Stomach (tissue), 4 donors: ENCODE results near the gene GALNT18.

Experiments
- CTCF ChIP-seq, 7 experiments: fragments of 450-650 bp in 4 of 7; fragments of 200-600 bp in 3 of 7; sonication (generic) in 3 of 7; IDR thresholded peaks; one replicate each; pipeline ENCODE4 v1.5.1; 2016 to 2019; ENCODE audit warnings: antibody characterized with exemption in 7 of 7, control low read depth in 2 of 7, mild to moderate bottlenecking in 1 of 7
- EP300 ChIP-seq: sonication (generic); formaldehyde crosslinking; IDR thresholded peaks from one replicate; pipeline ENCODE4 v1.6.1; 2017; ENCODE audit warnings: antibody characterized with exemption
- POLR2A ChIP-seq, 4 donors: fragments of 450-650 bp; IDR thresholded peaks; one replicate each; pipeline ENCODE4 v1.6.1; 2016; ENCODE audit warnings: antibody characterized with exemption in 4 of 4, control low read depth in 2 of 4, mild to moderate bottlenecking in 1 of 4, moderate library complexity in 1 of 4
- POLR2AphosphoS5 ChIP-seq, 3 donors: sonication (generic); formaldehyde crosslinking; IDR thresholded peaks; one replicate each; pipeline ENCODE4 v1.6.1; 2016; ENCODE audit warnings: antibody characterized with exemption in 3 of 3

- TF ChIP-seq POLR2A (IDR thresholded peaks at IDR 0.05) (no peak), CTCF (IDR thresholded peaks at IDR 0.05) (no peak), POLR2AphosphoS5 (IDR thresholded peaks at IDR 0.05) (no peak), EP300 (no peak)
Measured at GRCh38 chr11:11580841-11581411, 40.9 kb downstream of the GALNT18 start.
